Astrocyte of the spinal cord (primary cell): ENCODE results near the gene TUBA1A.
"Not testable (repeated sequence)": the region's sequence is repeated elsewhere in the genome, so short reads cannot be mapped to it uniquely, and the experiment has no call there.

ENCODE experiments used
- DNase-seq: peaks from one replicate; pipeline ENCODE4 v3.0.0; 2011; ENCODE audit warnings: low read depth, low spot score
- H3K4me3 ChIP-seq: 2 replicates; pipeline ENCODE4 v1.5.1; 2011; ENCODE audit warnings: low read depth, mild to moderate bottlenecking, low read length, moderate library complexity
- in situ Hi-C: cut with HindIII; loops from 2 replicates; pipeline ENCODE4 v1.10.0; 2017; ENCODE audit warnings: low sequenced_read_pairs
- TF ChIP-seq, protein P1 (sequence below): IDR thresholded peaks from 2 replicates; pipeline ENCODE4 v1.5.1; 2012; ENCODE audit warnings: low read depth, mild to moderate bottlenecking, low read length, inconsistent platforms

TUBA1A gene

GRCh38 chr12:49220972-49221371 is 32.1 kb upstream of the TUBA1A start:
- no peak overlapping the region for H3K4me3 ChIP-seq
- TF ChIP-seq, protein P1, sequence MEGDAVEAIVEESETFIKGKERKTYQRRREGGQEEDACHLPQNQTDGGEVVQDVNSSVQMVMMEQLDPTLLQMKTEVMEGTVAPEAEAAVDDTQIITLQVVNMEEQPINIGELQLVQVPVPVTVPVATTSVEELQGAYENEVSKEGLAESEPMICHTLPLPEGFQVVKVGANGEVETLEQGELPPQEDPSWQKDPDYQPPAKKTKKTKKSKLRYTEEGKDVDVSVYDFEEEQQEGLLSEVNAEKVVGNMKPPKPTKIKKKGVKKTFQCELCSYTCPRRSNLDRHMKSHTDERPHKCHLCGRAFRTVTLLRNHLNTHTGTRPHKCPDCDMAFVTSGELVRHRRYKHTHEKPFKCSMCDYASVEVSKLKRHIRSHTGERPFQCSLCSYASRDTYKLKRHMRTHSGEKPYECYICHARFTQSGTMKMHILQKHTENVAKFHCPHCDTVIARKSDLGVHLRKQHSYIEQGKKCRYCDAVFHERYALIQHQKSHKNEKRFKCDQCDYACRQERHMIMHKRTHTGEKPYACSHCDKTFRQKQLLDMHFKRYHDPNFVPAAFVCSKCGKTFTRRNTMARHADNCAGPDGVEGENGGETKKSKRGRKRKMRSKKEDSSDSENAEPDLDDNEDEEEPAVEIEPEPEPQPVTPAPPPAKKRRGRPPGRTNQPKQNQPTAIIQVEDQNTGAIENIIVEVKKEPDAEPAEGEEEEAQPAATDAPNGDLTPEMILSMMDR = no peak
- in situ Hi-C loops = no loop called here
- DNase-seq = no peak

- TF ChIP-seq, protein P1 = no peak
- in situ Hi-C loops = no loop called here
- H3K4me3 ChIP-seq = no peak overlapping the region
- no peak for DNase-seq
These were observed 30.6 kb upstream of the TUBA1A start for GRCh38 chr12:49219417-49220026.

- TF ChIP-seq, protein P1 = no peak
- H3K4me3 ChIP-seq = no peak overlapping the region
- in situ Hi-C loops = no loop called here
- no peak for DNase-seq
These were observed 23.7 kb upstream of the TUBA1A start for GRCh38 chr12:49212572-49212971.

DNA sequence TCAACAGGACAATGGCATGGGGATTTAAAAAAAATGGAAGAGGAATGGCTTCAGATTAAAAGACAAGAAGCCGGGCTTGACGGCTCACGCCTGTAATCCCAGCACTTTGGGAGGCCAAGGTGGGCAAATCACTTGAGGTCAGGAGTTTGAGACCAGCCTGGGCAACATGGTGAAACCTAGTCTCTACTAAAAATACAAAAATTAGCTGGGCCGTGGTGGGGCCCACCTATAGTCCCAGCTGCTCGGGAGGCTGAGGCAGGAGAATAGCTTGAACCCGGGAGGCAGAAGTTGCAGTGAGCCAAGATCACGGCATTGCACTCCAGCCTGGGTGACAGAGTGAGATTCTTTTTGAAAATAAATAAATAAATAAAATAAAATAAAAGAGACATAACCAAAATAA is 21.8 kb upstream of the TUBA1A start:
- H3K4me3 ChIP-seq, in situ Hi-C loops, DNase-seq: not testable (repeated sequence)

- no peak overlapping the region for H3K4me3 ChIP-seq
- TF ChIP-seq, protein P1 = no peak
- in situ Hi-C loops = no loop called here
- DNase-seq = no peak
These were observed 19.8 kb upstream of the TUBA1A start for GRCh38 chr12:49208676-49209075.

DNA sequence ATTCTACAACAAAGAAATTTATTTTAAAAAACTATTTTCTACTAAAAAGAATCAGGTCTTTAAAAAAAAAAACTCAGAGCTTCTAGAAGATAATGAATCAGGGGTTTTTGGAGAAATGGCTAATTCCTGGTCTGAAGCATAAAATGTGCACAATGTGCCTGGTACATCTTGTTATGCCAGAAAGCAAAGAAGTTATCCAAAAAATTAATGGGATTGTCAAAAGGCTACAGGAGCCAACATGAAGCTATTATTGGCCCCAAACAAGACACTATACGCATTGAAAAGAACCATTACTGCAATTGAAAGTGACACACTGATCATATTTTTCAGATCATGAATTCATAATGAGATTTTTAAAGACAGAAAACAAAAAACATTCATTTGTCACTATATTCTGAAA is 19.3 kb upstream of the TUBA1A start:
- H3K4me3 ChIP-seq = no peak overlapping the region
- in situ Hi-C loops = no loop called here
- DNase-seq = no peak
- TF ChIP-seq, protein P1 = no peak

- in situ Hi-C loops = no loop called here
- no peak overlapping the region for H3K4me3 ChIP-seq
- TF ChIP-seq, protein P1 = no peak
- no peak for DNase-seq
These were observed 17.5 kb upstream of the TUBA1A start for GRCh38 chr12:49206389-49206788.
